Hematopoietic multipotent progenitor cell (in vitro differentiated cells): Measurements from ENCODE around the gene IDH3G. TPM values are rescaled to one million over a fixed set of nuclear protein-coding genes. Genes with fewer than 3 reads are reported as not detected.

Experiments
- DNase-seq, 3 donors: peaks; one replicate each; pipeline ENCODE4 v3.0.0-alpha.2; 2011 to 2015; ENCODE audit warnings: low read depth in 2 of 3, low spot score in 2 of 3
- total RNA-seq: library from RNA; depleted of rRNA; stranded (reverse); fragments of >200 nt; gene quantifications from one replicate; pipeline ENCODE4 v1.2.3, GENCODE V29; 2012

Gene IDH3G
- total RNA-seq, 1 donor = 117 TPM

GRCh38 chrX:153791104-153791852, 2.9 kb downstream of the IDH3G start:
- DNase-seq = no peak

DNA sequence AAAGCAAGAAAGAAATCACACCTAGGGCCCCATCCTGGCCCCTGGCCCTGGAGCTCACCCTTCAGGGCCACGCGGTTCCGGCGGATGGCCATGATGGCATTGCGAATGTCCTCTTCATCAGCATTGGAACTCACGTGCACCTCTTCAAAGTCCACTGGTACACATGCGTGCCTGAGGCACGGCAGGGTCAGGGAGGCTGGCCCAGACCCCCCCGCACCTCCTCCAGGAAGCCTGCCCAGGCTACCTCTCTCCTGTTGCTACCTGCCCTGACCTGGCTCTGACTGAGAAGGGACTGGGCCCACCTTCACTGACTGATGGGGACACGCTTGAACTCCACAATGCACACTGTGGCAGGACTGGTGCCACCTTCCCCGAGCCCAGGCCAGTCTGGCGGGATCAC, 4.5 kb downstream of the IDH3G start:
- no peak for DNase-seq

DNA sequence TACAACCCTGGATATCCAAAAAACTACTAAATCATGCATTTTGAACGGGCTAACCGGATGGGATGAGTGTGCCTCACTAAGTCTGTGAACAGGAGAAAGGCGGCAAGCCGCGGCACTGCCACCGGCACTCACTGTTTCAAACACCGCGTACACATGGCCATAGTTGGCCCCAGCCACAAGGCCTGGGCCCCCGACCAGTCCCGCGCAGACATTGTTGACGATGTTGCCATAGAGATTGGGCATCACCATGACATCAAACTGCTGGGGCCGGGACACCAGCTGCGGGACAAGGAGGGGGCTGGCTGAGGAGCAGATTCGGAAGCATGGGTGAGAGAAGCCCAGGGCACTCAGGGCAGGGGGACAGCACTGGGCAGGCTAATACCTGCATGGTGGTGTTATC, 7.5 kb downstream of the IDH3G start:
- no peak for DNase-seq

DNA sequence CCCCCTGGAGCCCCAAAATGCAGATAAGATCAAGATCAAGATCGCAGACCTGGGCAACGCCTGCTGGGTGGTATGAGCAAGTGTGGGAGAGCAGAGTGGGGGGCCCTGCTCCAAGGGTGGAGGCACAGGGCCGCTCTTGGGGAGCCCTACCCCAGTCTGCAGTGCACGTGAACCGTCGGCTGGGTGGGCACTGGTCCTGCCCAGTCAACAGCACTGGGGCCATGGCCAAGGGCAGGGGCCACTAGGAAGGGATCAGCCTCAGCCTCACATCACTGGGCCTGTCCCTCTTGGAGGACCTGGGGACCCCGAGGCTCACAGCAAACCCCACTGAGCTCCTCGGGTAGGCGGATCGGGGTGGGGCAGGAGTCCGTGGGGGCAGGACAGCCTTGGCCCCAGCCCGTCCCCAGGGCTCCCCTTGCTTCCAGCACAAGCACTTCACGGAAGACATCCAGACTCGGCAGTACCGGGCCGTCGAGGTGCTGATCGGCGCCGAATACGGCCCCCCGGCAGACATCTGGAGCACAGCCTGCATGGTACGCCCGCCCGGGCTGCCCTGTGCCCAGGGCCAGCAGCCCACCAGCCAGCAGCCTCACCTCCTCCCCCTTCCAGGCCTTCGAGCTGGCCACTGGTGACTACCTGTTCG, 9.7 kb downstream of the IDH3G start:
- no peak for DNase-seq

GRCh38 chrX:153783378-153784013, 10.7 kb downstream of the IDH3G start:
- DNase-seq = no peak

- DNase-seq = no peak
Observed at GRCh38 chrX:153782871-153783270, 11.3 kb downstream of the IDH3G start.

- DNase-seq = no peak
Observed at GRCh38 chrX:153782313-153782712, 11.9 kb downstream of the IDH3G start.

GRCh38 chrX:153781428-153782047, 12.6 kb downstream of the IDH3G start:
- no peak for DNase-seq

DNA sequence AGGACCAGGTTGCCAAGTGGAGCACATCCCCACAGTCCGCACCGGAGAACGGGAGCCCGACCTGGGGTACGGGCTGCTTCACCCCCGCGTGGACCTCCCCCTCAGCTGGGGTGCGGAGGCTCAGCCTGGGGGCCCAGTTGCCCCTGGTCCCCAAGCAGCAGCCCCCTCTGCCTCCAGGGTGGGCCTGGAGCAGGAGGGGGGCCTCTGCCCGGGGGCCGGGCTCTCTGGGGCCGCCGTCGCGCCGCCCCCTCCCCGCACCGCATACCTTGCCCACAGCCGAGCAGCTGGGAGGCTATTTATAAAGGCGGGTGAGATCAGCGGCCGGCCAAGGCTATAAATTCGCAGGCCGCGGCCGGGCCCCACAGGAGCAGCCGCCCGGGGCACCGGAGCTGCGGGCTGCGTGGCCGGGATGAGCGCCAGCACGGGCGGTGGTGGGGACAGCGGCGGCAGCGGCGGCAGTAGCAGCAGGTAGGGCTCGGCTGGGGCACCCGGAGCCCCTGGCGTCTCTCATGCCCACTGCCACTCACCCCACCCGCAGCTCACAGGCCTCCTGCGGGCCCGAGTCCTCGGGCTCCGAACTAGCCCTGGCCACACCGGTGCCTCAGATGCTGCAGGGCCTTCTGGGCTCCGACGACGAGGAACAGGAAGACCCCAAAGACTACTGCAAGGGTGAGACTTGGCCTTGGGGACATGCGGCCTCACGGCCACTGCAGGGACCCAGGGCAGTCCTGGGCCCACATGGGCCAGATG, 13.3 kb downstream of the IDH3G start, which contains the start of gene SRPK3:
Gene SRPK3, plus strand, starts transcription at position 364 of the 750 bp plus-strand sequence. Its CDS starts 46 bp downstream, at position 410.
- no peak for DNase-seq

DNA sequence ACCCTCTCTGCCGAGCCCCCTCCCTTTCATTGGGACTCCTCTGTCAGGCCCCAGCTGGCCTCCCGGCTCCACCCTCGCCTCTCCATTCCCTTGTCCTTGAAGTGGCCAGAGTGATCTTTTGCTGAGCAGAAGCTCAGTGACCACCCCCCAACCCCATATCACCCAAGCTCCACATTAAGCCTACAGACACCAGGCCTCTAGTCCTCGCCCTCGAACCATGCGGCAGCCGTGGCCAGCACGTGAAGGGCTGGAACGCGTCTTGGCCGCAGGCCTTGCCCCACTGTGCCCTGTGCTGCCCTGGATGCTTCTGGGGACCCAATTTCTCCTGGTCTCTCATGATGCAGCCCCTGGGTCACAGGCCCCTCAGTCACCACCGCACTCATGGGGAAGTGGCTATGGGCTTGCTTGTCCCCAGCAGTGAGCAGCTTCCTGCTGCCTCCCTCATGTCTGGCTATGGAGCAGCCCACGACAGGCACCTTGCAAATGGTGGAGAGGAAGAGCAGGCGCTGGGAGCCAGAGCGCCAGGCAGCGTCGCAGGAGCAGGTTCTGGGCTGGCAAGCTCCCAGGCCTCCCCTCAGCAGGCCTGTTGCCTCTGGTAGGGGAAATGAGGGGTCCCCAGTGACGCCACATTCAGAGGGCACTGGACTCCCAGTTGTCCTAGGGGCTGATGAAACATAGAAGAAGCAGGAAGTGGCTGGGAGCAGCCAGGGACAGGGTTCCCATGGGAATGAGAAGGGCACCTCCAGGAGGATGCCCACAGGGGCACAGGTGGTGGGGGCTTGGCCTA, 14.1 kb downstream of the IDH3G start:
- DNase-seq = peak in 1 of 3 donors; percentile 22

- DNase-seq = no peak
Observed at GRCh38 chrX:153778684-153779101, 15.5 kb downstream of the IDH3G start.

GRCh38 chrX:153778181-153778580, 16.0 kb downstream of the IDH3G start:
- DNase-seq = no peak

GRCh38 chrX:153777261-153778090, 16.7 kb downstream of the IDH3G start:
- no peak for DNase-seq

DNA sequence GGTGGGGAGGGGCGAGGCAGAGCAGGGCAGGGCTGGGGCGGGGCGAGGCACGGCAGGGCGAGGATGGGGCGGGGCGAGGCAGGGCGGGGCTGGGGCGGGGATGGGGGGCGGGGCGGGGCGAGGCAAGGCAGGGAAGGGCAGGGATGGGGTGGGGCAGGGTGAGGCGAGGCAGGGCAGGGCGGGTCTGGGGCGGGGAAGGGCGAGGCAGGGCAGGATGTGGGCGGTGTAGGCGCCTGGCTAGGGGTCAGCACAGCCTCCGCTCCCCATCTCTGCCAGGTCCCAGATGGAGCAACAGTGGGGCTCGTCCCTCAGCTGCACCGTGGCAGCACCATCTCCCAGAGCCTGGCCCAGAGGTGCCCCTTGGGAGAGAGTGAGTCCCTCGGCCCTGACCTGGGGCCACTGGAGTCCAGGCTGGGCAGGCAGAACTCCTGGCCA, 17.5 kb downstream of the IDH3G start:
- no peak for DNase-seq

DNA sequence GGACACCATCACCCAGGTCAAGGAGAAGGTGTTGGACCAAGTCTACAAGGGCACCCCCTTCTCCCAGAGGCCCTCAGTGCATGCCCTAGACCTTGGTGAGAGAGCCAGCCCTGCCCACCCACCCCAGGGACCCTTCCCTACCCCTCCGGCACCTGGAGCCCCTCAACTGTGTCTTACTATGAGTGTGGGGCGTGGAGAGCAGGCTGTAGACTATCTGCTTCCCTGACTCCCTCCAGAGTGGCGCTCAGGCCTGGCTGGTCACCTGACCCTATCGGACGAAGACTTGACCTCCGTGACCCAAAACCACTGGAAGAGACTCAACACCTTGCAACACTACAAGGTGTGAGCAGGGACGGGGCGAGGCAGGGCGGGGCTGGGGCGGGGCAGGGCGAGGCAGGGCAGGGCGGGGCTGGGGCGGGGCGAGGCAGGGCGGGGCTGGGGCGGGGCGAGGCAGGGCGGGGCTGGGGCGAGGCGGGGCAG, 18.0 kb downstream of the IDH3G start:
- no peak for DNase-seq

DNA sequence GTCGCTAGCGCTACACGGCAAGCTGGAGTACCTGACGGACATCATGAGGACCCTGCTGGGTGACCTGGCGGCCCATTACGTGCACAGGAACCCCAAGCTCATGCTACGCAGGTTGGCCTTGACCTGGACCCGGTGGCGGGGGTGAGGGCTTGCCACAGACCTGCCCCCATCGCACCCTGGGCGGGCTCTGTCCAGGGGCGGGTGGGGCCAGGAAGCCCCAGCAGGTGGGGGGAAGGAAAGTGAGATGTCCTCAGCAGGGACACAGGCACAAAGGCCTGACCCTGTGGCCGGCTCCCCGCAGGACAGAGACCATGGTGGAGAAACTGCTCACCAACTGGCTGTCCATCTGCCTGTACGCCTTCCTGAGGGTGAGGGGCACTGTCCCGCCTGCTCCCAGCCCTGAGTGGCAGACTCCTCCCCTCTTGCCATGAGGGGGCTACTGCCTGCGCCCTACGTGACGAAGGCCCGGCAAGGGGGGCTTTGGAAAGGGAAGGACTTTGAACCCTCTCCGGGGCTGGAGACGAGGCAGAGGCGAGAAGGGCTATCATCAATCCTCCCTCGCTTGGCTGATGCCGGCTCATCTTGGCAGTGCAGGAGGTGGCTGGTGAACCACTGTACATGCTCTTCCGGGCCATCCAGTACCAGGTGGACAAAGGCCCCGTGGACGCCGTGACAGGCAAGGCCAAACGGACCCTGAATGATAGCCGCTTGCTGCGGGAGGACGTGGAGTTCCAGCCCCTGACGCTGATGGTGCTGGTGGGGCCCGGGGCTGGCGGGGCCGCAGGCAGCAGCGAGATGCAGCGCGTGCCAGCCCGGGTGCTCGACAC, 18.7 kb downstream of the IDH3G start:
- DNase-seq = no peak

- DNase-seq = no peak
Observed at GRCh38 chrX:153774576-153775292, 19.4 kb downstream of the IDH3G start.
